CD4-positive, alpha-beta T cell treated with Interferon gamma for 1 hour (primary cell): ENCODE results near the gene INO80C.

ENCODE experiments used
- DNase-seq: peaks from one replicate; pipeline ENCODE4 v3.0.0-alpha.2; 2020

Gene INO80C

DNA sequence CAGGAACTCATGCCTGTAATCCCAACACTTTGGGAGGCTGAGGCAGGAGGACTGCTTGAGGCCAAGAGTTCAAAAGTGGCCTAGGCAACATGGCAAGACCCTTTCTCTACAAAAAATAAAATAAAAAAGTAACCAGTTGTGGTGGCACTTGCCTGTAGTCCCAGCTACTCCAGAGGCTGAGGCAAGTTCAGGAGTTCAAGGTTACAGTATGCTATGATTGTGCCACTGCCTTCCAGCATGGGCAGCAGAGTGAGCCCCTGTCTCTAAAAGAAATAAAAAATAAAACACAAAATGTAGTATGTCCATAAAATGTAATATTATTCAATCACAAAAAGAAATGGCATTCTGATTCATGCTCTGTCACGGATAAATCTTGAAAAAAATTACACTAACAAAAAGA, 11.9 kb downstream of the INO80C start:
- DNase-seq = no peak

DNA sequence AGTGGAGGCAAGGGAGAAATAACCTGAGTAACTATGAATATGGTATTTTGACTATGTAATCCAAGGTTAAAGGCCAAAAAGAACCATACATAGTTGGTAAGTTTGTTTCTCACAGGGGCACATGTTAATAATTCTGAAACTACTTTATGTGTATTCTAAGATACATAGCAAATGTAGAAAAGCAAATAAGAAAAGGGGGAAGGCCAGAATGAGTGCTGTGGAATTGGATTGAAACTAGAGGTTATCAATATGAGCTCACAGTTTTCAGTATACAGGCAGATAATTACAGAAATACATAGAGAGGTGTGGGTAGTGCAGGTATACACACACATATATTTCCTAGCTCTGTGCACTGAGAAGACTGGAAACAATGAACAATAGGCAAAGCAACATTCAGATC, 13.7 kb downstream of the INO80C start:
- DNase-seq = no peak

DNA sequence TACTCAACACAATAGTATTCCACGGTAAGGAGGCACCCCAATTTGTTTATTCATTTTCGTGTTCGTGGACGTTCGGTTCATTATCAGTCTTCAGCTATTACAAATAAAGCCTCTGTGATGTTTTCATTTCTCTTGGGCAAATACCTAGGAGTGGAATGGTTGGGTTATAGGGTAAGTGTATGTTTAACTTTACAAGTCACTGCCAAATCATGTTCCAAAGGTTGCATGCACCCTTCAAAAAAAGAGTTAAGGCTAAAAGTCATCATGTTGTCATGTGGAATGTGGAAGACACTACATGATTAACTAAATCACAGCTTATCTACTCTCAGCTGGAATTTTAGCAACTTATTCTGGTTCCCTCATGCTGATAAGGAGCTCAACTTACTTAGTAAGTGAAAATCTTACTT, 15.8 kb downstream of the INO80C start:
- no peak for DNase-seq

- no peak for DNase-seq
These were observed 17.7 kb downstream of the INO80C start for GRCh38 chr18:35479911-35480586.

GRCh38 chr18:35478520-35479435, 19.0 kb downstream of the INO80C start:
- peak; percentile 47 for DNase-seq

DNA sequence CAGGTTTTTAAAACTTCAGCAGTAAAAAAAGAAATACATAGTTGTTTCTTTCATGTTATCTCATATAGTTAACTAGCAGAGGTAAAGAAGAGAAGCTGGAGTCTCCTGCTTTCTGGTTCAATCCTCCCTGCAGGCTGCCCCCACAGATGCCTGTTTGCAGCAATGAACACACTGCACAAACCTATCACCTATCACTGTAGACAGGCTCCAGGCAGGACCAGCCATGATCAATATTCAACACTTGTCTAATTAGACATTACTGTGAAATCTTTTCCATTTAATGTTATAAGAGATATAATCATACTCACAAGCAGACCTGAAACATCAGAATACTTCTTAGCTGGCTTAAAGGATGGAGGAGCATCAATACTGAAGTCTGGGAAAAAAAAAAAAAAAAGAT, 19.8 kb downstream of the INO80C start:
- no peak for DNase-seq

DNA sequence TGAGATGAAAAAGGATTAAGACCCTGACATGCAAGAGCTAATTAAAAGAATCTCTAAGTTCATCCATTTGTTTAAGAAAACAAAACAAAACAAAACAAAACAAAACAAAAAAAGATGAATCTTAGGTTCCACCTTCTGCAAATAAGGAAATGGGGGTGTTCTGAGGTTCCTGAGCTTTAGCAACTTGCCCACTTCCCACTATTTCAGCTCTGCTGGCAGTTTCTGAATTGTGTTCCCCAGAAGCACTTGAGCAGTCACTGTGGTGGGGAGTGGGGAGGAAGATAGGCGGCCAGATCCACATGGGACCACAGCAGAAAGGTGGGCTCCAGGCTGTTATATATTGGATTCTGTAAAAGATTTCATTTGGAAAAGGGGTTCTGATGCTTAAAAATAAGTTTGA, 20.3 kb downstream of the INO80C start:
- no peak for DNase-seq

GRCh38 chr18:35474884-35475283, 22.9 kb downstream of the INO80C start:
- DNase-seq = no peak

DNA sequence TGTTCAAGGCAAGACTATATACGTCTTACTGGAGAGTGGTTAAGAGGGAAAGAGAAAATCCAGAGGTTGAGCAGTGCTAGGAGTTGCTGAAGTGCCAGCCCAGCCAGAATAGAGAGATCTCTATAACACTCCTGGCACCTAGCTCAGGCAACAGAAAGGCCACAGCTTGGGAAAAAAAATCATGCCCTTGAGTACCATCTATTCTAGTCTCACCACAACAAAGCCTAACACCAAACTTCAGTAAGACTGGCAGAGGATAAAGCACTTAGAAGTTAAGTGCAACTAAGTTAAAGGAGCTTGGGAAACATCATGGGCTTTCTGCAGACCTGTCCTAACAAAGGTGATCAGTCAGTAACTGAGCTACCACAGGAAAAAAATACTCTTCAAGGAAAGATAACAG, 24.2 kb downstream of the INO80C start:
- no peak for DNase-seq

DNA sequence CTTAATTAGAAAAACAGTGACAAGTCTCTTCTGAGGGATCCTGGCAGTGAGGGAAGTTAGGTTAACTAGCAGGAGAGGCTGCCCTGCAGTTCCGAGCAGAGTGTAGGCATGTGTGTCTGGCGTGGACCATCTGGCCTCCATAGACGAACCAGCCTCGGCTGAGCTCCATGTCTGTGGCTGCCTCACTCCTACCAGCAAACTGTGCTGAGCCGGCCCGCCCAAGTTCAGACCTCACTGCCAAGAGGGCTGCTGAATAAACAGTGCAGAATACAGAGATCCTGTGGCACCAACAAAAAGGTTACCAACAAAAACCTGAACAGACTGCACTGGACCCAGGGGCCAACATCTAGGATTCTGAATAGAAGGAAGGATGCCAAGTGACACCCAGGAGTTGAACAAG, 27.3 kb downstream of the INO80C start:
- DNase-seq = no peak

DNA sequence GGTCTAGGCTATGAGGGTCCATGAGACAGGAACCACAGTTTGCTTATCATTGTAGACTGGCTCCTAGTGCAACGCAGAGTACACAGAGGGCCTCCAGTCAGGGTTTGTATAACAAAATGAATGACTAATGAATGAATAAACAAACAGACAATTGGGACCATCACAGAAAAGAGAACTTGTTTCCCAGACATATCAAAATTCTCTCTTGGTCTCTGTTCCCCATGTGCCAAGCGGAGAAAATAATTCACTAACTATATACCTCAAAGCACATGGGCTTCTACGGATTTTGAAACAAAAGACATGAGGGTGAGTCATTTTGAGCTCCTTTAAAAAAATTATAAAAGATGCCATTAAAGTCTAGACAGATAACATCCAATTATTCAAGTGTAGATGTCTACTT, 28.0 kb downstream of the INO80C start:
- DNase-seq = no peak

- DNase-seq = no peak
These were observed 29.0 kb downstream of the INO80C start for GRCh38 chr18:35468711-35469110.

DNA sequence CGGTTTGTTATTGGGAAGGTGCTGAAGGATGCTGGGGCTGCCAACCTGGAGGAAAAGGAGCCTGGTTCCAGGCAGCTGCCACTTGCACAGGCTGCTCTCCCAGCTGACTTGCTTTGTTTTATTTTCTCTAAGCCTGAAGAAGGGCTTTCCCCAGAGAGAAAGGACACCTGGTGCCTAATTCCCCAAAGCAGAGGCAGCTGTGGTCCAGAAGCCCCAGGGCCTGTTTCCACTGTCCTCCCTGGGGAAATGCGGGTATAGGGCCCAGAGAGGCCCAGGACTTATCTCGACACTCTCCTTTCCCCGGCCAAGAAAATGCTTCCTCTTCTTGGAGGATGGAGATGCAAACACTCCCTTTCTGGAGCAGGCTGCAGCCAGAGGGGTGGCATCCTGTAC, 30.1 kb downstream of the INO80C start:
- DNase-seq = no peak

GRCh38 chr18:35466815-35467623, 30.7 kb downstream of the INO80C start:
- DNase-seq = no peak

DNA sequence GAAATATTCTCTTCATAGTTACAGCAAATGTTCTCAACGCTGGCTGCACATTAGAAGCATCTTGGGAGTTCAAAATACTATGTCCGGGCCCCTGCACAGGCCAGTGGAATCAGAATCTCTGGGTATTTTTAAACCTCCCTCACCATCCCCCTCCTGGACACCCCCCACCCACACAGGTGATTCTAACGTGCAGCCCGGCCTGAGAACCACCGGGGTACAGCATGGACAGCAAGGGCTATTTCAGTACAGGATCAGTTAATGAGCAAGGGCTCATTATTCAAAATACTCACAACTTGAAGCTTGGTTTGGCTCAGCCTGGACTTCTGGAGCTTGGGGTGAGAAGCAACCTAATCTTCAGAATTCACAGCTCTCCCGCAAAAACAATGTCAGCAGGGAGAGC, 31.4 kb downstream of the INO80C start:
- no peak for DNase-seq

- DNase-seq = no peak
These were observed 32.4 kb downstream of the INO80C start for GRCh38 chr18:35465329-35465728.

- DNase-seq = no peak
These were observed 32.9 kb downstream of the INO80C start for GRCh38 chr18:35464831-35465279.

DNA sequence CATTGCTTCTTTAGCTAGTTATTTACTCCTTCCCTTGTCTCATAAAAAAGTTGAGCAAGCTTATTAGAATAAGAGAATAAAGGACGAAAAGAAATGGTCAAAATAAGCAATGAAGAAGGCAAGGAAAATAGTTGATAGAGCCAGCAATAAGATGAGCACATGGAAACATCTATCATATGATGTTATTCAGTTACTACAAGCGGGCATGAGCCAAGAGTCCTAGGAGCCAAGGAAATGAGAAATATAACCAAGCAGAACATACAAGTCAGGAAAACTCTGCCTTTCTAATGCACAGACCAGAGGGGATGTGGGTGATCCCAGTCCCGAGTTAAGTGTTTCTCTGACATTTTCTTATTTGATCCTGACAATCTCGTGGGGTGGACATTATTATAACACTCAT, 33.9 kb downstream of the INO80C start:
- DNase-seq = no peak

DNA sequence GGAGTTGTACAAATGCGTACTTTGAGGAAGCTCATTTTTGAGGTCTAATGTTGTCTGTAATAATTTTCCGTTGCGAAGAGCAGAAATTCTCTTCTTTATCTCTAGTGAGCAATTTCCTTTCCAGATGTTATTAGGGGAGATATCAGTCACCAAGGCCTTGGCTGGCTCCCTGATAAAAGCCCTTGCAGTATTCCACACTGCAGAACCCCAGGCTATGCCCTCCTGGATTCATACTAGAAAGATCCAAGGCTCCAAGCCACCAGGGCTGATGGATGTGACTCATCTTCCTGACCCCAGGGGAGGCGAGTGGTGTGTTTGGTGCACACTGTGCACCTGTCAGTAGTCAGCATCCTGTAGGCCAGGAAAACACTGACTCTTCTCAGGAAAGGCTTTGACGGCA, 34.7 kb downstream of the INO80C start:
- no peak for DNase-seq

GRCh38 chr18:35460736-35461161, 37.0 kb downstream of the INO80C start:
- no peak for DNase-seq

GRCh38 chr18:35459997-35460396, 37.8 kb downstream of the INO80C start:
- no peak for DNase-seq

DNA sequence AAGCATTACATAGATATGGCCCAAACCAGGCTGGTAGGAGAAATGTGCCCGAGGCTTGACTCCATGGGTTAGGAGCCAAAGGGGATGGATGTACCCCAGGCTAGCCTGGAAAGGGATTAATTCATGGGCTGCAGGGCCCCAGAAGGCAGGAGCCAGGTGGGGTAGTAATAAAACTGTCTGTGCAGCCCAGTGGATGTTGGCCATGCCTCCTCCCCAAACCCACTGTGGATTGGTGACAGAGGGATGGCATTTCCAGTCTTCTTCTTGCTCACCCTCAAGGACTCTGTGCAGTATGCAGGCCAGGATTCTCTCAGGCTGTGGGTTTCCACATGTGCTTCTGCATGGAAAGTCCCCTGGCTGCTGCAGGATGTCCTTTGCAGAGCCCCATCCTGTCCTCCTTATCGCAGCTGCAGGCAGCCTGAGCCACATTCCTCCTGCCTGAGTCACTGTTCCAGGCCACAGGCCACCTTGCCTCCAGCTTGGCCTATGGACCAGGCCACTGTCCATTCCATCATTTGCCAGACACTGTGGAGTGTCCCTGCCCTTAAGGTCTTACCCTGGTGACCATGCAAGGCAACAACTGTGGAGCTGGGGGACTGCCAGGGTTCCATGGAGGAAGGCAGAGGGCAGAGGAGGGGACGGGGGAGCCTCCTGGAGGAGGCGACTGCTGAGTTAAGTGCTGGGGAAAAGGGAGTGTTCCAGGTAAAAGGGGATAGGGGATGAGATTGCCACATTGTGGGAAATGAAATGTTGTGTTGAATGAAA, 38.9 kb downstream of the INO80C start:
- DNase-seq = no peak

DNA sequence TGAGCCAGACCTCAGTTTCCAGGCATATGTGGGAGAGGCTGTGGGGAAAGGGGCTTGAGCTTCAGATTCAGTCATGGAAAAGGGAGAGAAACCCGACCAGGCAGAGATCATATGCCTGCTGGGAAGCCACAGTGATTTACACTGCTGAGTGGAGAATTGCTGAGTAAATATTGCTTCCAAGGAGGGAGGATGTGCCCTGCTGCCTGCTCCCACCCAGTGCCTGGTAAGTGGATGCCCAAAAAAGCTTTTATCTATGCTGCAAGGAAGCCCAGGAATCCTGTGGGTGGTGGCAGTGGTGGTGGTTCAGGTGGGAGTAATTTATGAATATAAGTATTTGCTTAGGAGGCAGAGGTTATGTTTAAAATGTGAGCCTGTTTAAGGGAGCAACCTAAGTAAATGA, 39.5 kb downstream of the INO80C start:
- DNase-seq = no peak
